Astrocyte of the cerebellum (primary cell): ENCODE data around the gene STARD13.

Experiments
- DNase-seq: peaks from one replicate; pipeline ENCODE4 v3.0.0-alpha.2; 2011; ENCODE audit warnings: low read depth
- H3K4me3 ChIP-seq: 2 replicates; pipeline ENCODE4 v1.5.1; 2011; ENCODE audit warnings: mild to moderate bottlenecking, low read depth, low read length, moderate library complexity
- in situ Hi-C: cut with HindIII; loops from 2 replicates; pipeline ENCODE4 v1.10.0; 2017; ENCODE audit warnings: low sequenced_read_pairs
- TF ChIP-seq, protein P1 (sequence below): IDR thresholded peaks from 2 replicates; pipeline ENCODE4 v1.5.1; 2012; ENCODE audit warnings: low read length, low read depth, moderate library complexity, mild to moderate bottlenecking; ENCODE audit errors: missing control alignments

The STARD13 gene

DNA sequence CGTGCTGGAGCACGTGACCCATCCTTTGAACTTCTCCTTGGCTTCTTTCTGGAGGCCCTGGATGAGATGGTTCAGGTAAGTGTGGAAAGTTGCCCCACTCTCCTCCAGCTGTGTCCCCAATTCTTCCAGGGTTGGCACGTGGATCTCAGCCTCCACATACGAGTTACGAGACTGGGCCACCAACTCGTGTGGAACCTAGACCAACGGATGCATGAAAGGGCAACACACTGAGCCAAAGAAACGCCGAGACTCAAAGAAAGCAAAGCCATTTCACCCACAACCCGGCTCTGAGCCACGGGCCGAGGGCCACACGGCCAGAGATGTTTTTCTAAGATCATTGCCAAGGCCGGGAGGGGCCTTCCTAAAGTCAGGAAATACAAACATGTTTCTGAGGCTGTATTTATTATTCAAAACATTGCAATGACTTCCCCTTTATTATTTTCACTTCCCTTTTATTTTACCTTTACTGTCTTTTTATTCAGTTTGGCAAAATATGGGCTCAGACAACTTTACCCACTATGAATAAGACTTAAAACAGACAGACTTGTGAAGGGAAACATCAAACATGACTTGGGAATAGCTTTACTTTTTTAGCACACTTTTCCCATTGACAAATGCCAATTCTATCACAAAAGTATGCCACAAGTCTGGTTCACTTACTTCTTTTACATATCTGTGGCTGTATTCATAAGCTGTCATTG, 174.7 kb downstream of the STARD13 start:
- in situ Hi-C loops, result loop anchor here (5.0 kb wide), 1 partner anchor 44 kb away; no protein-coding TSS in a partner anchor
- no peak for DNase-seq
- no peak overlapping the region for H3K4me3 ChIP-seq
- TF ChIP-seq, protein P1, sequence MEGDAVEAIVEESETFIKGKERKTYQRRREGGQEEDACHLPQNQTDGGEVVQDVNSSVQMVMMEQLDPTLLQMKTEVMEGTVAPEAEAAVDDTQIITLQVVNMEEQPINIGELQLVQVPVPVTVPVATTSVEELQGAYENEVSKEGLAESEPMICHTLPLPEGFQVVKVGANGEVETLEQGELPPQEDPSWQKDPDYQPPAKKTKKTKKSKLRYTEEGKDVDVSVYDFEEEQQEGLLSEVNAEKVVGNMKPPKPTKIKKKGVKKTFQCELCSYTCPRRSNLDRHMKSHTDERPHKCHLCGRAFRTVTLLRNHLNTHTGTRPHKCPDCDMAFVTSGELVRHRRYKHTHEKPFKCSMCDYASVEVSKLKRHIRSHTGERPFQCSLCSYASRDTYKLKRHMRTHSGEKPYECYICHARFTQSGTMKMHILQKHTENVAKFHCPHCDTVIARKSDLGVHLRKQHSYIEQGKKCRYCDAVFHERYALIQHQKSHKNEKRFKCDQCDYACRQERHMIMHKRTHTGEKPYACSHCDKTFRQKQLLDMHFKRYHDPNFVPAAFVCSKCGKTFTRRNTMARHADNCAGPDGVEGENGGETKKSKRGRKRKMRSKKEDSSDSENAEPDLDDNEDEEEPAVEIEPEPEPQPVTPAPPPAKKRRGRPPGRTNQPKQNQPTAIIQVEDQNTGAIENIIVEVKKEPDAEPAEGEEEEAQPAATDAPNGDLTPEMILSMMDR, result no peak

DNA sequence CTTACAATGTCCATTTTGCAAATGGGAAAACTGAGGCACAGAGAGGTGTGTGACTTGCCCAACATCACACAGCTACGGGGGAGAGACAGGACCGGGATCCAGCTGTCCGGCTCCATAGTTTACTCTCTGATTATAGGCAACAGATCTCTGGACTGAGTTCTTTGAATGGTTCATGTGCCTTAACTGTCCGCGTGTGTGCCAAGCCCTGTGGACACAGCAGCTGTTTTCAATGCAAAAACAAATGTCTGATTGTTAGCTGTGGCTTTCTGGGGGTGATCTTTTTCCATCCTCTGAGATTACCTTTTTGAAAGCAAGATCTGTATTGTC, 175.2 kb downstream of the STARD13 start:
- in situ Hi-C loops, result loop anchor here (5.0 kb wide), 1 partner anchor 43 kb away; no protein-coding TSS in a partner anchor
- no peak overlapping the region for H3K4me3 ChIP-seq
- no peak for DNase-seq
- TF ChIP-seq, protein P1, result no peak

DNA sequence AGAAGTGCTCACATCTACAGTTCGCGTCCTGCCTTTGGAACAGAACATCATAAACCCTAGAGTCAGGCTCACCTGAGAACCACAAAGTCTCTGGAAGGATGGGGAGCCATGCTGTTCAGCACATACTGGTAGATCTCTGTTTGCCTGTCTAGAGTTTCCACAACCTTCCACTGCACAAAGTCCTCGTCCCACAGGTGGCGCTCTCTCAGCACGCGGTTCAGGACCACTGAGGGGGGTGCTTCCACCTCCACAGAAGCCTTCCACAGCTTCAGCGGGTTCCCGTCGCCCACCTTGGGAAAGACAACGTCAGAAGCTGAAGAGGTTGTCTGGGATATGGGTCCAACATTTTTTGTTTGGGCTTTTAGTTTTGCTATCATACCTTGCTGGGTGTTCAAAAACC, 175.8 kb downstream of the STARD13 start:
- in situ Hi-C loops, result loop anchor here (5.0 kb wide), 1 partner anchor 42 kb away; no protein-coding TSS in a partner anchor
- H3K4me3 ChIP-seq, result no peak overlapping the region
- no peak for DNase-seq
- TF ChIP-seq, protein P1, result no peak

DNA sequence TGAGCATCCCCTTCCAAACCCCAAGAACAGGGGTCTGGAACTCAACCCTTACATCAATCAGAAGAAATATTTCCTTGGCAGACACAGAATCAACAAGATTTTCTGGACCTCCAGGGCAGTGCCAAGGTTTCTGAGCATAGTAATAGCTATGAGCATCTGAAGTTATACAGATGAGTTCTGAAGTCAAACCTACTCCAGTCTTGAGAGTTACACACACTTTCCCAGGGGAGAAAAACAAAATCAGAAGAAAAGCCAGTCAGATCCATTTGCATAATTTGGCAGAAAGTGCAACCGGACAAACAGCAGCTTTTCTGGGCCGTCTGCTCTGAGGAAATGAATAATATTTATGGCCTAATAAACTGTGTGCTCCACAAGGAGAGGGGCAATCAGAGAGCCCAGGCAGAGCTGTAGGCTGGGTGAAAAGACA, 176.3 kb downstream of the STARD13 start:
- no peak for DNase-seq
- in situ Hi-C loops, result no loop called here
- H3K4me3 ChIP-seq, result no peak overlapping the region
- TF ChIP-seq, protein P1, result no peak

DNA sequence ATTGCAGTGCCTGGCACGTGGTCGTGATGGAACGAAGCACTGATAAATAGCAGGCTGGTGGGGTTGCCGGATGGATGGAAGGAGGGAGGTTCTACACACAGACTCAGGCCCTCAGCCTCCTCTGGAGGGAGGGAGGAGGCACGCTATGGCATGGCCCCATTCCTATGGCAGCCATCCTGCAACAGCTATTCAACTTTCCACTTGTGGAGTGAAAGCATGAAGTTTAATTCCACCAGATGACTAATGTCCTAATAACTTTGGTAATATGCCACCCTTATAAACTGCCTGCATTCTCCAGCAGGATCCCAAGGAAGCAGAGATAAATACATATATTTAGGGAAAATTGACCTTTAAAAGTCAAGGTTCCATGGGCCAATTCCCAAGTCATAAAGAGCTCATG, 176.9 kb downstream of the STARD13 start:
- TF ChIP-seq, protein P1, result no peak
- in situ Hi-C loops, result no loop called here
- no peak overlapping the region for H3K4me3 ChIP-seq
- no peak for DNase-seq

DNA sequence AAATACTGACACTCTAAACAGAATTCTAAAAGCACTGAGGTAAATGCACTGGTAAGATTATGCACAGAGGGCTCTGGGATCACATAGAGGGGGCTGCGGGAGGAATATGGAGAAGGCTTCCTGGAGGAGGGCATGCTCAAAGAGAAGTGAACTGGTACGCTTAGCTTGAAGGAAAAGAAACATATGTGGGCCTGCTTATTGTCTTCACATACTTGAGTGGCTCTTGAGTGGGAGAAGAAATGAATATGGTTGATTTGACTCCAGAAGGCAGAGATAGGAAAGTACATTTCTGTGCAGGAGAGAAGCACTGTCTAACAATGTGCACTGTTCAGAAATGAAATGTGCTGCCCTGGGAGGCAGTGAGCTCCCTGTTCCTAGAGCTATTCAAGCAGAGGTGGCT, 178.2 kb downstream of the STARD13 start:
- TF ChIP-seq, protein P1, result no peak
- no peak for DNase-seq
- in situ Hi-C loops, result no loop called here
- no peak overlapping the region for H3K4me3 ChIP-seq
